Prostate gland (tissue), 2 donors: ENCODE data around the gene MYADML2.

Experiments
- CTCF ChIP-seq, 4 experiments: fragments of 200-600 bp in 2 of 4; fragments of 450-650 bp in 2 of 4; sonication (generic) in 2 of 4; IDR thresholded peaks; 1 replicate in 3 of 4; 2 replicates in 1 of 4; pipeline ENCODE4 v1.5.1; 2016 to 2019; ENCODE audit warnings: antibody characterized with exemption in 4 of 4, mild to moderate bottlenecking in 2 of 4, moderate library complexity in 2 of 4
- POLR2AphosphoS5 ChIP-seq: sonication (generic); formaldehyde crosslinking; IDR thresholded peaks from one replicate; pipeline ENCODE4 v1.6.1; 2017; ENCODE audit warnings: antibody characterized with exemption

GRCh38 chr17:81902023-81902652, 44.9 kb downstream of the MYADML2 start, which contains the start of gene NPB:
- TF ChIP-seq CTCF (IDR thresholded peaks at IDR 0.05) (no peak), POLR2AphosphoS5 (no peak)
